Measurements from ENCODE around the gene GJA3.

- no peak for TF ChIP-seq EZH2 (IDR thresholded peaks at IDR 0.05; ENCODE audit: borderline replicate concordance, low read length)
- TF ChIP-seq, protein P1, sequence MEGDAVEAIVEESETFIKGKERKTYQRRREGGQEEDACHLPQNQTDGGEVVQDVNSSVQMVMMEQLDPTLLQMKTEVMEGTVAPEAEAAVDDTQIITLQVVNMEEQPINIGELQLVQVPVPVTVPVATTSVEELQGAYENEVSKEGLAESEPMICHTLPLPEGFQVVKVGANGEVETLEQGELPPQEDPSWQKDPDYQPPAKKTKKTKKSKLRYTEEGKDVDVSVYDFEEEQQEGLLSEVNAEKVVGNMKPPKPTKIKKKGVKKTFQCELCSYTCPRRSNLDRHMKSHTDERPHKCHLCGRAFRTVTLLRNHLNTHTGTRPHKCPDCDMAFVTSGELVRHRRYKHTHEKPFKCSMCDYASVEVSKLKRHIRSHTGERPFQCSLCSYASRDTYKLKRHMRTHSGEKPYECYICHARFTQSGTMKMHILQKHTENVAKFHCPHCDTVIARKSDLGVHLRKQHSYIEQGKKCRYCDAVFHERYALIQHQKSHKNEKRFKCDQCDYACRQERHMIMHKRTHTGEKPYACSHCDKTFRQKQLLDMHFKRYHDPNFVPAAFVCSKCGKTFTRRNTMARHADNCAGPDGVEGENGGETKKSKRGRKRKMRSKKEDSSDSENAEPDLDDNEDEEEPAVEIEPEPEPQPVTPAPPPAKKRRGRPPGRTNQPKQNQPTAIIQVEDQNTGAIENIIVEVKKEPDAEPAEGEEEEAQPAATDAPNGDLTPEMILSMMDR (IDR thresholded peaks at IDR 0.05; ENCODE audit: low read length) = no peak
Measured at GRCh38 chr13:20190076-20190475, 29.2 kb upstream of the GJA3 start.

All from OCI-LY1 (cell line).